ENCODE data around the gene RUBCN.

- TF ChIP-seq POLR2A (IDR thresholded peaks at IDR 0.05) (no peak), CTCF (IDR thresholded peaks at IDR 0.05) (no peak), EP300 (IDR thresholded peaks at IDR 0.05) (no peak)
Measured at GRCh38 chr3:197694251-197694650, 42.5 kb downstream of the RUBCN start.
